DMS53 (cell line): ENCODE data around the gene DUSP14.
"Not testable (repeated sequence)": the region's sequence is repeated elsewhere in the genome, so short reads cannot be mapped to it uniquely, and the experiment has no call there.

Source experiments
- DNase-seq: peaks from one replicate; lab custom pipeline; 2025; lab: John Stamatoyannopoulos, UW

The DUSP14 gene

GRCh38 chr17:37489197-37490001 is at the start of gene DUSP14:
Gene DUSP14, plus strand, starts transcription at chr17:37489891. Its CDS starts 22,382 bp downstream, at chr17:37512273.
- DNase-seq: peak; percentile 93

GRCh38 chr17:37440424-37440823 is 49.3 kb upstream of the DUSP14 start:
- no peak for DNase-seq

GRCh38 chr17:37441369-37442014 is 48.2 kb upstream of the DUSP14 start:
- DNase-seq: not testable (repeated sequence)

GRCh38 chr17:37446027-37446426 is 43.7 kb upstream of the DUSP14 start:
- DNase-seq: peak; percentile 93

- DNase-seq: peak; percentile 12
These were observed 42.0 kb upstream of the DUSP14 start for GRCh38 chr17:37447641-37448040.

GRCh38 chr17:37450112-37450511 is 39.6 kb upstream of the DUSP14 start:
- no peak for DNase-seq

- not testable (repeated sequence) for DNase-seq
These were observed 31.9 kb upstream of the DUSP14 start for GRCh38 chr17:37457801-37458200.

- DNase-seq: no peak
These were observed 30.9 kb upstream of the DUSP14 start for GRCh38 chr17:37458805-37459204.

GRCh38 chr17:37461668-37462067 is 28.0 kb upstream of the DUSP14 start:
- no peak for DNase-seq

GRCh38 chr17:37462492-37462891 is 27.2 kb upstream of the DUSP14 start:
- DNase-seq: no peak

GRCh38 chr17:37463039-37463438 is 26.7 kb upstream of the DUSP14 start:
- DNase-seq: no peak

- no peak for DNase-seq
These were observed 24.5 kb upstream of the DUSP14 start for GRCh38 chr17:37465069-37465616.

GRCh38 chr17:37466471-37466870 is 23.2 kb upstream of the DUSP14 start:
- peak; percentile 16 for DNase-seq

- DNase-seq: no peak
These were observed 19.5 kb upstream of the DUSP14 start for GRCh38 chr17:37470181-37470580.

- no peak for DNase-seq
These were observed 13.8 kb upstream of the DUSP14 start for GRCh38 chr17:37475731-37476420.

GRCh38 chr17:37476431-37477120 is 13.1 kb upstream of the DUSP14 start:
- peak; percentile 22 for DNase-seq

GRCh38 chr17:37478187-37478586 is 11.5 kb upstream of the DUSP14 start:
- no peak for DNase-seq

GRCh38 chr17:37479025-37479424 is 10.7 kb upstream of the DUSP14 start:
- DNase-seq: no peak

- no peak for DNase-seq
These were observed 9.3 kb upstream of the DUSP14 start for GRCh38 chr17:37480427-37480826.

- DNase-seq: no peak
These were observed 8.6 kb upstream of the DUSP14 start for GRCh38 chr17:37481001-37481665.

GRCh38 chr17:37483311-37484039 is 6.2 kb upstream of the DUSP14 start:
- peak; percentile 21 for DNase-seq
